Measurements from ENCODE around the gene GLI3.

GLI3 gene

DNA sequence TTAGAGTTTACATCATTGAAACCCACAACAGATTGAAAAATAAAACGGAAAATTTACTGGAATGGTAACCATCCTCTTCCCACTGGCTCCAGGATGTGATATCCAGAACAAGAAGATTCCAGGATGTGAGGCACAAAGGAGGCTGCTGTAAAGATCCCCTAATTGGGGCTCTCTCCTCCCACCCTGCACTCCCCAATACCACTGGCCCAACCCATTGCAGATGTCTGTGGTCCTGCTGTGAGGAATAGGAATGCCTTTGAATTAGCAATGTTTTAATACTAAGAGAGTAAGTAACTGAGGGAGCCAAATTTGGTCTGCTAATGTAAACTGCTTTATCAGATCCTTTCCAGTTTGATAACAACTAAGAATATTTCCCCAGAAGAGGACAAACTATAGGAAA lies 308.2 kb downstream of the GLI3 start:
- TF ChIP-seq CTCF (IDR thresholded peaks at IDR 0.05; ENCODE audit: low read length) = no peak
- TF ChIP-seq EZH2 (optimal IDR thresholded peaks at IDR 0.05; ENCODE audit: low read depth, low read length) = no peak
- no peak for TF ChIP-seq EZH2phosphoT487 (IDR thresholded peaks at IDR 0.05; ENCODE audit: low read length)
- Histone ChIP-seq H3K9me3 (replicated peaks; ENCODE audit: insufficient read depth, low read length) (no peaks in the 10 kb centered on the region), H3K27ac (ENCODE audit: low read length) (no peak overlapping the region), H3F3A (ENCODE audit: insufficient read depth, low read length) (no peaks in the 10 kb centered on the region), H3K79me2 (ENCODE audit: low read length) (no peaks in the 10 kb centered on the region), H4K20me1 (ENCODE audit: insufficient read depth, low read length) (no peaks in the 10 kb centered on the region), H3K9ac (ENCODE audit: low read length) (no peak overlapping the region), H2AFZ (ENCODE audit: low read length) (no peak overlapping the region), H3K9me2 (replicated peaks; ENCODE audit: insufficient read depth, low read length) (no peaks in the 10 kb centered on the region), H3K4me2 (ENCODE audit: low read depth, low read length) (no peak overlapping the region), H3K36me3 (replicated peaks; ENCODE audit: insufficient read depth, low read length) (no peaks in the 10 kb centered on the region), H3K27me3 (replicated peaks; ENCODE audit: insufficient read depth, low read length) (no peaks in the 10 kb centered on the region), H3K4me1 (ENCODE audit: low read length) (no peaks in the 10 kb centered on the region), H3K4me3 (ENCODE audit: low read length) (no peak overlapping the region)
- no peak for DNase-seq

- Histone ChIP-seq H3K36me3 (replicated peaks; ENCODE audit: insufficient read depth, low read length) (no peaks in the 10 kb centered on the region), H3K27me3 (replicated peaks; ENCODE audit: insufficient read depth, low read length) (no peaks in the 10 kb centered on the region), H3K4me1 (ENCODE audit: low read length) (no peaks in the 10 kb centered on the region), H3K79me2 (ENCODE audit: low read length) (no peaks in the 10 kb centered on the region), H4K20me1 (ENCODE audit: insufficient read depth, low read length) (no peaks in the 10 kb centered on the region), H3K9ac (ENCODE audit: low read length) (no peak overlapping the region), H3K4me3 (ENCODE audit: low read length) (no peak overlapping the region), H3K27ac (ENCODE audit: low read length) (no peak overlapping the region), H2AFZ (ENCODE audit: low read length) (no peak overlapping the region), H3K9me2 (replicated peaks; ENCODE audit: insufficient read depth, low read length) (no peaks in the 10 kb centered on the region), H3K4me2 (ENCODE audit: low read depth, low read length) (no peak overlapping the region), H3F3A (ENCODE audit: insufficient read depth, low read length) (no peaks in the 10 kb centered on the region), H3K9me3 (replicated peaks; ENCODE audit: insufficient read depth, low read length) (no peaks in the 10 kb centered on the region)
- no peak for DNase-seq
- TF ChIP-seq CTCF (IDR thresholded peaks at IDR 0.05; ENCODE audit: low read length) (no peak), EZH2 (optimal IDR thresholded peaks at IDR 0.05; ENCODE audit: low read depth, low read length) (no peak), EZH2phosphoT487 (IDR thresholded peaks at IDR 0.05; ENCODE audit: low read length) (no peak)
Observed at GRCh38 chr7:41928166-41928565, 308.8 kb downstream of the GLI3 start.

GRCh38 chr7:41927380-41927779 lies 309.6 kb downstream of the GLI3 start:
- H3K4me1 ChIP-seq (ENCODE audit: low read length) = no peaks in the 10 kb centered on the region
- H3K4me2 ChIP-seq (ENCODE audit: low read depth, low read length) = no peak overlapping the region

More at GRCh38 chr7:41927380-41927779, 309.6 kb downstream of the GLI3 start:
- Histone ChIP-seq H3K9ac (ENCODE audit: low read length) (no peak overlapping the region), H4K20me1 (ENCODE audit: insufficient read depth, low read length) (no peaks in the 10 kb centered on the region), H3K36me3 (replicated peaks; ENCODE audit: insufficient read depth, low read length) (no peaks in the 10 kb centered on the region), H3K79me2 (ENCODE audit: low read length) (no peaks in the 10 kb centered on the region), H3K9me2 (replicated peaks; ENCODE audit: insufficient read depth, low read length) (no peaks in the 10 kb centered on the region), H3K4me3 (ENCODE audit: low read length) (no peak overlapping the region), H3K9me3 (replicated peaks; ENCODE audit: insufficient read depth, low read length) (no peaks in the 10 kb centered on the region), H3K27me3 (replicated peaks; ENCODE audit: insufficient read depth, low read length) (no peaks in the 10 kb centered on the region), H2AFZ (ENCODE audit: low read length) (no peak overlapping the region), H3F3A (ENCODE audit: insufficient read depth, low read length) (no peaks in the 10 kb centered on the region), H3K27ac (ENCODE audit: low read length) (no peak overlapping the region)
- no peak for TF ChIP-seq EZH2 (optimal IDR thresholded peaks at IDR 0.05; ENCODE audit: low read depth, low read length)
- TF ChIP-seq CTCF (IDR thresholded peaks at IDR 0.05; ENCODE audit: low read length) = no peak
- no peak for TF ChIP-seq EZH2phosphoT487 (IDR thresholded peaks at IDR 0.05; ENCODE audit: low read length)
- no peak for DNase-seq
